GM06990 (cell line): ENCODE data around the gene POU2AF2.

ENCODE experiments used
- DNase-seq: peaks from one replicate; pipeline ENCODE4 v3.0.0-alpha.2; 2011; ENCODE audit not compliant: insufficient read length; ENCODE audit errors: extremely low read depth
- H3K27me3 ChIP-seq: replicated peaks from 2 replicates; pipeline ENCODE4 v1.6.0; 2011; ENCODE audit warnings: low read length; ENCODE audit not compliant: control insufficient read depth, insufficient read depth
- H3K36me3 ChIP-seq: 2 replicates; pipeline ENCODE4 v1.5.1; 2011; ENCODE audit warnings: low read length; ENCODE audit not compliant: control insufficient read depth, insufficient read depth
- H3K4me3 ChIP-seq: replicated peaks from 2 replicates; pipeline ENCODE4 v1.5.1; 2011; ENCODE audit warnings: low read depth, mild to moderate bottlenecking, control low read depth, low read length
- CTCF ChIP-seq: IDR thresholded peaks from 2 replicates; pipeline ENCODE4 v1.5.1; 2011; ENCODE audit warnings: low read length, control low read depth, mild to moderate bottlenecking, inconsistent platforms; ENCODE audit not compliant: insufficient read depth, poor library complexity, severe bottlenecking

The POU2AF2 gene

GRCh38 chr11:111331711-111332479 is 86.4 kb downstream of the POU2AF2 start:
- Histone ChIP-seq H3K36me3 (no peaks in the 10 kb centered on the region), H3K4me3 (no peak overlapping the region), H3K27me3 (no peaks in the 10 kb centered on the region)
- no peak for DNase-seq
- TF ChIP-seq CTCF = no peak

- no peak for TF ChIP-seq CTCF
- Histone ChIP-seq H3K27me3 (no peaks in the 10 kb centered on the region), H3K4me3 (no peak overlapping the region), H3K36me3 (no peaks in the 10 kb centered on the region)
- no peak for DNase-seq
These were observed 89.3 kb downstream of the POU2AF2 start for GRCh38 chr11:111334532-111335502.

GRCh38 chr11:111335549-111335948 is 90.0 kb downstream of the POU2AF2 start:
- TF ChIP-seq CTCF = no peak

More at GRCh38 chr11:111335549-111335948, 90.0 kb downstream of the POU2AF2 start:
- no peaks in the 10 kb centered on the region for H3K36me3 ChIP-seq
- no peaks in the 10 kb centered on the region for H3K27me3 ChIP-seq
- H3K4me3 ChIP-seq = no peak overlapping the region
- DNase-seq = no peak
